Measurements from ENCODE around the gene TDG.
"Not testable (repeated sequence)": the region's sequence is repeated elsewhere in the genome, so short reads cannot be mapped to it uniquely, and the experiment has no call there.

TDG gene

GRCh38 chr12:104012331-104012730 is 46.7 kb downstream of the TDG start:
- in situ Hi-C loops (cut with HindIII; ENCODE audit: low sequenced_read_pairs), result no loop called here

GRCh38 chr12:104021862-104022261 is 56.2 kb downstream of the TDG start:
- in situ Hi-C loops (cut with HindIII; ENCODE audit: low sequenced_read_pairs), result not testable (repeated sequence)

- in situ Hi-C loops (cut with HindIII; ENCODE audit: low sequenced_read_pairs), result no loop called here
Measured at GRCh38 chr12:104022786-104023185, 57.1 kb downstream of the TDG start.

- in situ Hi-C loops (cut with HindIII; ENCODE audit: low sequenced_read_pairs), result no loop called here
Measured at GRCh38 chr12:104023710-104024109, 58.0 kb downstream of the TDG start.

- in situ Hi-C loops (cut with HindIII; ENCODE audit: low sequenced_read_pairs), result no loop called here
Measured at GRCh38 chr12:104024348-104024747, 58.7 kb downstream of the TDG start.

- in situ Hi-C loops (cut with HindIII; ENCODE audit: low sequenced_read_pairs), result no loop called here
Measured at GRCh38 chr12:104025771-104026170, 60.1 kb downstream of the TDG start.

- in situ Hi-C loops (cut with HindIII; ENCODE audit: low sequenced_read_pairs), result no loop called here
Measured at GRCh38 chr12:104026841-104027599, 61.3 kb downstream of the TDG start.

- in situ Hi-C loops (cut with HindIII; ENCODE audit: low sequenced_read_pairs), result not testable (repeated sequence)
Measured at GRCh38 chr12:104030596-104030995, 64.9 kb downstream of the TDG start.

GRCh38 chr12:104036143-104036542 is 70.5 kb downstream of the TDG start:
- in situ Hi-C loops (cut with HindIII; ENCODE audit: low sequenced_read_pairs), result not testable (repeated sequence)

Measured in endothelial cell of hepatic sinusoid (primary cell).